ENCODE data around the gene PER3.

GRCh38 chr1:7857985-7858384, 73.9 kb downstream of the PER3 start:
- TF ChIP-seq POLR2A (IDR thresholded peaks at IDR 0.05) (no peak), CTCF (IDR thresholded peaks at IDR 0.05) (no peak), POLR2AphosphoS5 (IDR thresholded peaks at IDR 0.05) (no peak)
